AG04450 (cell line): ENCODE results near the gene TAT. TPM values are rescaled to one million over a fixed set of nuclear protein-coding genes. Genes with fewer than 3 reads are reported as not detected.
"Not testable (repeated sequence)": the region's sequence is repeated elsewhere in the genome, so short reads cannot be mapped to it uniquely, and the experiment has no call there.

Source experiments
- CTCF ChIA-PET: fragments of 300-600, 350-600 bp; formaldehyde crosslinking; extraction: SDS; loops from one replicate; lab custom pipeline; 2022; ENCODE audit warnings: antibody characterized with exemption, inconsistent platforms; lab: Charles Lee
- POLR2A ChIA-PET: fragments of 350-600 bp; formaldehyde crosslinking; extraction: SDS; loops from one replicate; lab custom pipeline; 2021; ENCODE audit warnings: antibody characterized with exemption, inconsistent platforms; lab: Yijun Ruan, JAX
- DNase-seq: peaks from one replicate; pipeline ENCODE4 v3.0.0-alpha.2; 2011; ENCODE audit warnings: low read depth, low spot score
- H3K27ac ChIP-seq: one replicate; pipeline ENCODE4 v1.5.1; 2012; ENCODE audit warnings: low read depth, low read length, control low read depth
- H3K27me3 ChIP-seq: one replicate; pipeline ENCODE4 v1.6.0; 2012; ENCODE audit warnings: low read length; ENCODE audit not compliant: control insufficient read depth, insufficient read depth
- H3K4me3 ChIP-seq: 2 replicates; pipeline ENCODE4 v1.5.1; 2011; ENCODE audit warnings: mild to moderate bottlenecking, low read depth, low read length, control low read depth
- H3K9me3 ChIP-seq: 2 replicates; pipeline ENCODE4 v1.5.1; 2012; ENCODE audit warnings: low read length; ENCODE audit not compliant: control insufficient read depth, insufficient read depth
- CTCF ChIP-seq: IDR thresholded peaks from 2 replicates; pipeline ENCODE4 v1.5.1; 2011; ENCODE audit warnings: low read depth, low read length, control low read depth, inconsistent platforms
- polyA plus RNA-seq: library from polyadenylated mRNA; depleted of rRNA; stranded (reverse); fragments of >200 nt; gene quantifications from 2 replicates; pipeline ENCODE4 v1.2.3, GENCODE V29; 2011

The TAT gene
- polyA plus RNA-seq, 1 experiment: not detected

- Histone ChIP-seq H3K4me3 (no peak overlapping the region), H3K27me3 (peaks cover 3% of the 10 kb centered on the region), H3K9me3 (no peaks in the 10 kb centered on the region), H3K27ac (no peak overlapping the region)
- DNase-seq: no peak
- TF ChIP-seq CTCF: no peak
- CTCF ChIA-PET: interaction anchor here (0.5 to 1.0 kb wide), 4 partner anchors 36 to 186 kb away, joined by 3 read pairs; no protein-coding TSS in a partner anchor
- POLR2A ChIA-PET: no interaction called here
These were observed 32.2 kb upstream of the TAT start for GRCh38 chr16:71609066-71609465.

- DNase-seq: no peak
- Histone ChIP-seq H3K27me3 (peaks cover 2% of the 10 kb centered on the region), H3K9me3 (no peaks in the 10 kb centered on the region), H3K27ac (no peak overlapping the region), H3K4me3 (no peak overlapping the region)
- TF ChIP-seq CTCF: no peak
- POLR2A ChIA-PET: no interaction called here
- CTCF ChIA-PET: no interaction called here
These were observed 23.9 kb upstream of the TAT start for GRCh38 chr16:71600822-71601221.

GRCh38 chr16:71598426-71598825 lies 21.5 kb upstream of the TAT start:
- POLR2A ChIA-PET: not testable (repeated sequence)

GRCh38 chr16:71595340-71595826 lies 18.5 kb upstream of the TAT start:
- POLR2A ChIA-PET, DNase-seq, H3K27ac ChIP-seq, H3K27me3 ChIP-seq, H3K4me3 ChIP-seq, H3K9me3 ChIP-seq: not testable (repeated sequence)
- CTCF ChIA-PET: interaction anchor here (1.7 kb wide), 1 partner anchor 16 kb away, joined by 10 read pairs; no protein-coding TSS in a partner anchor

More at GRCh38 chr16:71598426-71598825, 21.5 kb upstream of the TAT start:
- DNase-seq, H3K9me3 ChIP-seq, H3K27ac ChIP-seq, H3K4me3 ChIP-seq, H3K27me3 ChIP-seq, CTCF ChIA-PET: not testable (repeated sequence)

GRCh38 chr16:71594000-71594646 lies 17.2 kb upstream of the TAT start:
- TF ChIP-seq CTCF: no peak
- H3K4me3 ChIP-seq: no peak overlapping the region
- H3K9me3 ChIP-seq: no peaks in the 10 kb centered on the region
- ChIA-PET CTCF (interaction anchor here (1.7 kb wide), 1 partner anchor 17 kb away, joined by 10 read pairs; no protein-coding TSS in a partner anchor), POLR2A (no interaction called here)
- DNase-seq: no peak
- peaks cover 2% of the 10 kb centered on the region for H3K27me3 ChIP-seq
- H3K27ac ChIP-seq: no peak overlapping the region
